OCI-LY7 (cell line): Measurements from ENCODE around the gene IFNG. TPM values are rescaled to one million over a fixed set of nuclear protein-coding genes. Genes with fewer than 3 reads are reported as not detected.

Source experiments
- BruUV-seq: library from RNA; stranded (reverse); fragments of 400-500 nt; replicated peaks from 2 replicates; lab custom pipeline; 2021; lab: Mats Ljungman, UMichigan
- CTCF ChIA-PET: fragments of 300-600 bp; sonication (Branson Sonifier 250); formaldehyde crosslinking; loops from one replicate; lab custom pipeline; 2022; ENCODE audit warnings: antibody characterized with exemption; ENCODE audit not compliant: unreplicated experiment; lab: Charles Lee
- POLR2A ChIA-PET: fragments of 300-600 bp; sonication (Branson Sonifier 250); formaldehyde crosslinking; loops from one replicate; lab custom pipeline; 2022; ENCODE audit warnings: antibody characterized with exemption; lab: Charles Lee
- DNase-seq: peaks from one replicate; pipeline ENCODE4 v3.0.0-alpha.2; 2015; ENCODE audit warnings: low spot score
- H2AFZ ChIP-seq: fragments of 200-600 bp; sonication (generic), shearing (Covaris generic); 2 replicates; pipeline ENCODE4 v1.6.1; 2014; ENCODE audit warnings: mild to moderate bottlenecking, antibody characterized with exemption, low read length, moderate library complexity
- H3K27ac ChIP-seq: fragments of 200-600 bp; sonication (generic); 2 replicates; pipeline ENCODE4 v1.5.1; 2014; ENCODE audit warnings: mixed run types, low read depth, mild to moderate bottlenecking, moderate library complexity, low read length, inconsistent platforms; ENCODE audit not compliant: poor library complexity, severe bottlenecking
- H3K36me3 ChIP-seq: fragments of 200-600 bp; sonication (generic); 2 replicates; pipeline ENCODE4 v1.6.1; 2014; ENCODE audit warnings: mild to moderate bottlenecking, antibody characterized with exemption, low read length, moderate library complexity, mixed read lengths; ENCODE audit not compliant: insufficient read depth
- H3K4me1 ChIP-seq: fragments of 200-600 bp; sonication (generic); 2 replicates; pipeline ENCODE4 v1.5.1; 2014; ENCODE audit warnings: mild to moderate bottlenecking, low read length; ENCODE audit not compliant: insufficient read depth, poor library complexity, severe bottlenecking
- H3K4me2 ChIP-seq: fragments of 200-600 bp; sonication (generic); 2 replicates; pipeline ENCODE4 v1.6.1; 2014; ENCODE audit warnings: mild to moderate bottlenecking, low read length
- H3K4me3 ChIP-seq: fragments of 200-600 bp; sonication (generic); 2 replicates; pipeline ENCODE4 v1.5.1; 2014; ENCODE audit warnings: mild to moderate bottlenecking, low read depth, low read length; ENCODE audit not compliant: poor library complexity, severe bottlenecking
- H3K79me2 ChIP-seq: fragments of 200-600 bp; sonication (generic); 2 replicates; pipeline ENCODE4 v1.6.1; 2016; ENCODE audit warnings: low read depth, mild to moderate bottlenecking, low read length, moderate library complexity, mixed read lengths; ENCODE audit not compliant: insufficient read depth
- H3K9me2 ChIP-seq: fragments of 200-600 bp; sonication (generic); 2 replicates; pipeline ENCODE4 v1.6.1; 2016; ENCODE audit warnings: mild to moderate bottlenecking, low read length, mixed read lengths; ENCODE audit not compliant: insufficient read depth
- H3K9me3 ChIP-seq: fragments of 200-600 bp; sonication (generic); 2 replicates; pipeline ENCODE4 v1.6.1; 2014; ENCODE audit warnings: mild to moderate bottlenecking, mixed run types, low read length, mixed read lengths
- H4K20me1 ChIP-seq: fragments of 200-600 bp; sonication (generic); 2 replicates; pipeline ENCODE4 v1.6.1; 2014; ENCODE audit warnings: mild to moderate bottlenecking, antibody characterized with exemption, low read length, moderate library complexity, mixed read lengths; ENCODE audit not compliant: insufficient read depth
- CTCF ChIP-seq: fragments of 200-600 bp; sonication (generic); conservative IDR thresholded peaks from 2 replicates; pipeline ENCODE4 v1.5.1; 2014; ENCODE audit warnings: mild to moderate bottlenecking, antibody characterized with exemption, low read length, moderate library complexity, mixed read lengths
- EZH2phosphoT487 ChIP-seq: fragments of 200-600 bp; sonication (generic); IDR thresholded peaks from 2 replicates; pipeline ENCODE4 v1.6.1; 2018; ENCODE audit warnings: low read depth, borderline replicate concordance, mild to moderate bottlenecking, mixed run types, antibody characterized with exemption, low read length, moderate library complexity, mixed read lengths
- intact Hi-C: fragments of 100-400 bp; cut with micrococcal nuclease; formaldehyde crosslinking; loops from one replicate; pipeline ENCODE4 v1.10.0; 2022; ENCODE audit not compliant: unreplicated experiment
- total RNA-seq, 2 experiments: library from RNA; depleted of rRNA in 1 of 2; stranded (reverse); fragments of >200 nt in 1 of 2; shearing (Covaris generic) in 1 of 2; gene quantifications; 2 replicates each; pipeline ENCODE4 v1.2.3, GENCODE V29; 2014 to 2022

The IFNG gene
- total RNA-seq, 2 experiments from 2014 or later: not detected

GRCh38 chr12:68148261-68148951 is 11.1 kb downstream of the IFNG start:
- no TSS peak for BruUV-seq
- Histone ChIP-seq H3K4me1 (no peaks in the 10 kb centered on the region), H3K9me3 (no peaks in the 10 kb centered on the region), H4K20me1 (no peaks in the 10 kb centered on the region), H3K4me3 (no peak overlapping the region), H3K9me2 (no peaks in the 10 kb centered on the region), H3K36me3 (no peaks in the 10 kb centered on the region), H3K79me2 (no peaks in the 10 kb centered on the region), H3K27ac (no peak overlapping the region), H2AFZ (no peak overlapping the region), H3K4me2 (no peak overlapping the region)
- intact Hi-C loops: no loop called here
- no peak for DNase-seq
- TF ChIP-seq CTCF (no peak), EZH2phosphoT487 (no peak)
- POLR2A ChIA-PET: no interaction called here
- CTCF ChIA-PET: no interaction called here

DNA sequence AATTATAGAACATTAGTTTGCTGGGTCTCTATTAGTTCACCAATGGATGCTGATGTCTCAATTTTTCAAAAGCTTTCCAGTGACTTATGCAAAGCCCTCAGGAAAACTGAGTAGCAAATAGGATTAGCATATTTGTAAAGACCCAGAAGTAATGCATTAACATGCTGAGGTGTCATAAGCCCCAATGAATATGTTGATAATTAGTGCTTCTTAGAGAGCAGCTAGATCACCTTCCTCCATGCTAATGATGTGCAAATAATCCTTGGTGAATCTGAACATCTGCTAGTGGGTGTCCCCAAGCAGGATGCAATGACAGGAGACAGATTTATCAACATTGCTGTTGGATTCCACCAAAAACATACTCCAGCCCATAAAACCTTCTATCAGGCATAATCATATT is 19.0 kb downstream of the IFNG start:
- Histone ChIP-seq H2AFZ (no peak overlapping the region), H4K20me1 (no peaks in the 10 kb centered on the region), H3K4me3 (no peak overlapping the region), H3K79me2 (no peaks in the 10 kb centered on the region), H3K4me1 (no peaks in the 10 kb centered on the region), H3K9me2 (no peaks in the 10 kb centered on the region), H3K27ac (no peak overlapping the region), H3K9me3 (no peaks in the 10 kb centered on the region), H3K4me2 (no peak overlapping the region), H3K36me3 (peaks cover 3% of the 10 kb centered on the region; the same call in 1 of the 2 replicates)
- no TSS peak for BruUV-seq
- ChIA-PET CTCF (no interaction called here), POLR2A (no interaction called here)
- no peak for TF ChIP-seq EZH2phosphoT487
- no peak for TF ChIP-seq CTCF
- no peak for DNase-seq
- intact Hi-C loops: no loop called here

GRCh38 chr12:68139941-68140340 is 19.6 kb downstream of the IFNG start:
- intact Hi-C loops: no loop called here
- CTCF ChIA-PET: no interaction called here
- H3K4me3 ChIP-seq: no peak overlapping the region
- peaks cover 3% of the 10 kb centered on the region; the same call in 1 of the 2 replicates for H3K36me3 ChIP-seq
- TF ChIP-seq CTCF: no peak
- no peak for TF ChIP-seq EZH2phosphoT487
- H3K9me2 ChIP-seq: no peaks in the 10 kb centered on the region
- H3K9me3 ChIP-seq: no peaks in the 10 kb centered on the region
- no peaks in the 10 kb centered on the region for H3K4me1 ChIP-seq
- H2AFZ ChIP-seq: no peak overlapping the region
- H3K4me2 ChIP-seq: no peak overlapping the region
- no peak for DNase-seq
- POLR2A ChIA-PET: no interaction called here
- no peaks in the 10 kb centered on the region for H4K20me1 ChIP-seq
- H3K27ac ChIP-seq: no peak overlapping the region
- no peaks in the 10 kb centered on the region for H3K79me2 ChIP-seq
- no TSS peak for BruUV-seq
